Liver (tissue), 9 donors: ENCODE measurements around the gene PCDHGB4. TPM values are rescaled to one million over a fixed set of nuclear protein-coding genes. Genes with fewer than 3 reads are reported as not detected.
"Not testable (repeated sequence)": the region's sequence is repeated elsewhere in the genome, so short reads cannot be mapped to it uniquely, and the experiment has no call there.

Experiments used
- DNase-seq: peaks from one replicate; pipeline ENCODE4 v3.0.0-alpha.2; 2017; ENCODE audit warnings: low spot score
- H3K27ac ChIP-seq, 2 donors: one replicate each; pipeline ENCODE4 v1.7.0; 2013; ENCODE audit warnings: inconsistent platforms in 2 of 2, low read length in 2 of 2, control low read depth in 1 of 2, low read depth in 1 of 2, mild to moderate bottlenecking in 1 of 2
- H3K27me3 ChIP-seq, 4 donors: one replicate each; pipeline versions ENCODE4 v1.6.1 to v1.7.0; 2013; ENCODE audit warnings: low read length in 3 of 4, inconsistent platforms in 1 of 4, mild to moderate bottlenecking in 1 of 4, moderate library complexity in 1 of 4; ENCODE audit not compliant: control insufficient read depth in 4 of 4, insufficient read depth in 4 of 4
- H3K36me3 ChIP-seq, 4 donors: one replicate each; pipeline versions ENCODE4 v1.6.1 to v1.7.0; 2013; ENCODE audit warnings: low read length in 3 of 4, mild to moderate bottlenecking in 3 of 4, low read depth in 1 of 4, moderate library complexity in 1 of 4; ENCODE audit not compliant: control insufficient read depth in 4 of 4, insufficient read depth in 3 of 4
- H3K4me1 ChIP-seq, 4 donors: one replicate each; pipeline versions ENCODE4 v1.6.1 to v1.7.0; 2013; ENCODE audit warnings: low read length in 3 of 4, mild to moderate bottlenecking in 3 of 4, moderate library complexity in 1 of 4; ENCODE audit not compliant: control insufficient read depth in 4 of 4, insufficient read depth in 4 of 4
- H3K4me3 ChIP-seq, 3 donors: one replicate each; pipeline versions ENCODE4 v1.6.1 to v1.7.0; 2013; ENCODE audit warnings: low read length in 3 of 3, control low read depth in 1 of 3, low read depth in 1 of 3, mild to moderate bottlenecking in 1 of 3
- H3K9ac ChIP-seq, 2 donors: one replicate each; pipeline ENCODE4 v1.7.0; 2013; ENCODE audit warnings: low read length in 2 of 2, mild to moderate bottlenecking in 2 of 2, moderate library complexity in 2 of 2, control low read depth in 1 of 2, low read depth in 1 of 2
- H3K9me3 ChIP-seq, 4 donors: one replicate each; pipeline versions ENCODE4 v1.6.1 to v1.7.0; 2013; ENCODE audit warnings: low read length in 3 of 4; ENCODE audit not compliant: control insufficient read depth in 4 of 4
- ATF3 ChIP-seq: IDR thresholded peaks from 2 replicates; pipeline ENCODE4 v1.6.1; 2016; ENCODE audit warnings: antibody characterized with exemption
- CTCF ChIP-seq: fragments of 150-350 bp; IDR thresholded peaks from 2 replicates; pipeline ENCODE4 v1.5.1; 2017; ENCODE audit warnings: improper control_type of control experiment, low read depth, low read length; ENCODE audit not compliant: missing input control
- EGR1 ChIP-seq, 2 donors: IDR thresholded peaks; 2 replicates each; pipeline ENCODE4 v1.6.1; 2016 to 2018; ENCODE audit warnings: antibody characterized with exemption in 2 of 2, low read depth in 2 of 2
- FOXA1 ChIP-seq: IDR thresholded peaks from 2 replicates; pipeline ENCODE4 v1.6.1; 2016; ENCODE audit warnings: antibody characterized with exemption
- FOXA2 ChIP-seq: IDR thresholded peaks from 2 replicates; pipeline ENCODE4 v1.6.1; 2016; ENCODE audit warnings: antibody characterized with exemption
- GABPA ChIP-seq, 2 donors: IDR thresholded peaks in 1 of 2; conservative IDR thresholded peaks in 1 of 2; 2 replicates each; pipeline ENCODE4 v1.6.1; 2016; ENCODE audit warnings: antibody characterized with exemption in 2 of 2, mild to moderate bottlenecking in 1 of 2, moderate library complexity in 1 of 2
- HNF4A ChIP-seq, 2 donors: conservative IDR thresholded peaks; 2 replicates each; pipeline ENCODE4 v1.6.1; 2016; ENCODE audit warnings: antibody characterized with exemption in 2 of 2, mild to moderate bottlenecking in 2 of 2
- NR2F2 ChIP-seq: IDR thresholded peaks from 2 replicates; pipeline ENCODE4 v1.6.1; 2016; ENCODE audit warnings: antibody characterized with exemption
- RAD21 ChIP-seq, 2 donors: IDR thresholded peaks; 2 replicates each; pipeline ENCODE4 v1.6.1; 2016; ENCODE audit warnings: antibody characterized with exemption in 2 of 2, mild to moderate bottlenecking in 2 of 2
- RXRA ChIP-seq, 2 donors: IDR thresholded peaks; 2 replicates each; pipeline ENCODE4 v1.6.1; 2017 to 2018; ENCODE audit warnings: antibody characterized with exemption in 2 of 2, mild to moderate bottlenecking in 1 of 2
- SP1 ChIP-seq: IDR thresholded peaks from 2 replicates; pipeline ENCODE4 v1.6.1; 2018; ENCODE audit warnings: antibody characterized with exemption, mild to moderate bottlenecking
- TAF1 ChIP-seq: conservative IDR thresholded peaks from 2 replicates; pipeline ENCODE4 v1.6.1; 2016; ENCODE audit warnings: antibody characterized with exemption, mild to moderate bottlenecking
- YY1 ChIP-seq: IDR thresholded peaks from 2 replicates; pipeline ENCODE4 v1.6.1; 2016; ENCODE audit warnings: antibody characterized with exemption, mild to moderate bottlenecking
- WGBS: extraction: QIAGEN DNeasy Blood & Tissue Kit; methylation state at CpG from one replicate; pipeline ENCODE4 v1.1.7; 2013; 5-methylcytosine and 5-hydroxymethylcytosine counted together
- polyA plus RNA-seq, 2 donors: library from polyadenylated mRNA; stranded (reverse) in 1 of 2; unstranded in 1 of 2; fragments of 200-250 nt in 1 of 2; fragments of >200 nt in 1 of 2; fragmentation: Nextera tagmentation in 1 of 2; extraction: Ambion mirVana in 1 of 2; gene quantifications; one replicate each; pipeline versions ENCODE4 v1.2.1 to v1.2.3, GENCODE V29; 2013 to 2015
- total RNA-seq, 2 donors: library from RNA; depleted of rRNA; stranded (reverse); fragments of >200 nt; gene quantifications; one replicate each; pipeline ENCODE4 v1.2.3, GENCODE V29; 2014
- TF ChIP-seq, protein P1 (sequence below): IDR thresholded peaks from 2 replicates; pipeline ENCODE4 v1.6.1; 2016; ENCODE audit warnings: antibody characterized with exemption
- TF ChIP-seq, protein P2 (sequence below): IDR thresholded peaks from 2 replicates; pipeline ENCODE4 v1.6.1; 2016; ENCODE audit warnings: antibody characterized with exemption, mild to moderate bottlenecking
- TF ChIP-seq, protein P3 (sequence below): IDR thresholded peaks from 2 replicates; pipeline ENCODE4 v1.6.1; 2016; ENCODE audit warnings: antibody characterized with exemption
- donor health status: healthy.
- donor health status: healthy.
- donor health status: healthy.
- donor health status: healthy.
- donor health status: healthy.

The PCDHGB4 gene
- total and polyA plus RNA-seq, 4 donors: 0.76 to 2.8 (median 1.6) TPM

DNA sequence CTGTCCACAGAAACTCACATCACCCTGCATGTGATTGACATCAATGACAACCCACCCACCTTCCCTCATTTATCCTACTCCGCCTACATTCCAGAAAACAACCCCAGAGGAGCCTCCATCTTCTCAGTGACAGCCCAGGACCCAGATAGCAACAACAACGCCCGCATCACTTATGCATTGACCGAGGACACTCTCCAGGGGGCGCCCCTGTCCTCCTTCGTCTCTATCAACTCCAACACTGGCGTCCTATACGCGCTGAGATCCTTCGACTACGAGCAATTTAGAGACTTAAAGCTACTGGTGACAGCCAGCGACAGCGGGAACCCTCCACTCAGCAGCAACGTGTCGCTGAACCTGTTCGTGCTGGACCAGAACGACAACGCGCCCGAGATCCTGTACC lies 42.2 kb upstream of the PCDHGB4 start:
- H3K4me1 ChIP-seq: no peaks in the 10 kb centered on the region
- no peak overlapping the region for H3K27ac ChIP-seq
- no peak for DNase-seq
- no peak overlapping the region for H3K9ac ChIP-seq
- peaks cover 26 to 74% (median 34%) of the 10 kb centered on the region in 4 donors for H3K9me3 ChIP-seq
- H3K4me3 ChIP-seq: peak overlapping the region in 2 of 3 donors; percentile 18 to 36
- peaks cover 0 to 11% (median 4%) of the 10 kb centered on the region in 4 donors for H3K27me3 ChIP-seq
- WGBS: 28% methylated on average over 20 of the region's 20 CpGs
- peaks cover 0 to 2% (median 0%) of the 10 kb centered on the region in 4 donors for H3K36me3 ChIP-seq
- TF ChIP-seq FOXA2: no peak
- TF ChIP-seq HNF4A (conservative IDR thresholded peaks at IDR 0.05): no peak
- no peak for TF ChIP-seq ATF3
- no peak for TF ChIP-seq GABPA (IDR thresholded peaks at IDR 0.05 in 1 of 2, conservative IDR thresholded peaks at IDR 0.05 in 1 of 2)

DNA sequence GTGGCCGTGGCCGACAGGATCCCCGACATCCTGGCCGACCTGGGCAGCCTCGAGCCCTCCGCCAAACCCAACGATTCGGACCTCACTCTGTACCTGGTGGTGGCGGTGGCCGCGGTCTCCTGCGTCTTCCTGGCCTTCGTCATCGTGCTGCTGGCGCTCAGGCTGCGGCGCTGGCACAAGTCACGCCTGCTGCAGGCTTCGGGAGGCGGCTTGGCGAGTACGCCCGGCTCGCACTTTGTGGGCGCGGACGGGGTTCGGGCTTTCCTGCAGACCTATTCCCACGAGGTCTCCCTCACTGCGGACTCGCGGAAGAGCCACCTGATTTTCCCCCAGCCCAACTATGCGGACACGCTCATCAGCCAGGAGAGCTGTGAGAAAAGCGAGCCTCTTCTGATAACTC lies 41.5 kb upstream of the PCDHGB4 start:
- DNase-seq, H3K4me3 ChIP-seq, H3K4me1 ChIP-seq, H3K27ac ChIP-seq, H3K9ac ChIP-seq, H3K36me3 ChIP-seq: not testable (repeated sequence)
- H3K9me3 ChIP-seq: peaks cover 25 to 78% (median 37%) of the 10 kb centered on the region in 4 donors
- 40% methylated on average over 27 of the region's 35 CpGs for WGBS
- peaks cover 0 to 11% (median 3%) of the 10 kb centered on the region in 4 donors for H3K27me3 ChIP-seq

GRCh38 chr5:141349917-141350619 lies 37.4 kb upstream of the PCDHGB4 start, which contains the start of gene PCDHGB1:
TSS of gene PCDHGB1 (plus strand) at chr5:141350099. CDS start at chr5:141350261, 162 bp downstream.
- Histone ChIP-seq H3K4me1 (no peaks in the 10 kb centered on the region), H3K4me3 (peak within 1 kb of the TSS in 2 of 3 donors; percentile 20 to 41), H3K27ac (no peak within 1 kb of the TSS), H3K9me3 (peaks cover 25 to 60% (median 42%) of the 10 kb centered on the region in 4 donors), H3K36me3 (peaks cover 0 to 3% (median 0%) of the 10 kb centered on the region in 4 donors), H3K9ac (no peak within 1 kb of the TSS), H3K27me3 (peaks cover 0 to 3% (median 1%) of the 10 kb centered on the region in 4 donors)
- WGBS: 23% methylated on average over 29 of the region's 29 CpGs
- DNase-seq: no peak
- TF ChIP-seq CTCF (no peak), ATF3 (no peak), EGR1 (IDR thresholded peaks at IDR 0.05; ENCODE audit: low read depth in 2 of 2) (no peak), RXRA (IDR thresholded peaks at IDR 0.05) (no peak), TAF1 (no peak), FOXA1 (no peak), YY1 (no peak), NR2F2 (no peak), RAD21 (IDR thresholded peaks at IDR 0.05) (no peak), SP1 (no peak), HNF4A (conservative IDR thresholded peaks at IDR 0.05) (no peak), FOXA2 (no peak)
- TF ChIP-seq, protein P1, sequence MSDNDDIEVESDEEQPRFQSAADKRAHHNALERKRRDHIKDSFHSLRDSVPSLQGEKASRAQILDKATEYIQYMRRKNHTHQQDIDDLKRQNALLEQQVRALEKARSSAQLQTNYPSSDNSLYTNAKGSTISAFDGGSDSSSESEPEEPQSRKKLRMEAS: no peak
- TF ChIP-seq, protein P2, sequence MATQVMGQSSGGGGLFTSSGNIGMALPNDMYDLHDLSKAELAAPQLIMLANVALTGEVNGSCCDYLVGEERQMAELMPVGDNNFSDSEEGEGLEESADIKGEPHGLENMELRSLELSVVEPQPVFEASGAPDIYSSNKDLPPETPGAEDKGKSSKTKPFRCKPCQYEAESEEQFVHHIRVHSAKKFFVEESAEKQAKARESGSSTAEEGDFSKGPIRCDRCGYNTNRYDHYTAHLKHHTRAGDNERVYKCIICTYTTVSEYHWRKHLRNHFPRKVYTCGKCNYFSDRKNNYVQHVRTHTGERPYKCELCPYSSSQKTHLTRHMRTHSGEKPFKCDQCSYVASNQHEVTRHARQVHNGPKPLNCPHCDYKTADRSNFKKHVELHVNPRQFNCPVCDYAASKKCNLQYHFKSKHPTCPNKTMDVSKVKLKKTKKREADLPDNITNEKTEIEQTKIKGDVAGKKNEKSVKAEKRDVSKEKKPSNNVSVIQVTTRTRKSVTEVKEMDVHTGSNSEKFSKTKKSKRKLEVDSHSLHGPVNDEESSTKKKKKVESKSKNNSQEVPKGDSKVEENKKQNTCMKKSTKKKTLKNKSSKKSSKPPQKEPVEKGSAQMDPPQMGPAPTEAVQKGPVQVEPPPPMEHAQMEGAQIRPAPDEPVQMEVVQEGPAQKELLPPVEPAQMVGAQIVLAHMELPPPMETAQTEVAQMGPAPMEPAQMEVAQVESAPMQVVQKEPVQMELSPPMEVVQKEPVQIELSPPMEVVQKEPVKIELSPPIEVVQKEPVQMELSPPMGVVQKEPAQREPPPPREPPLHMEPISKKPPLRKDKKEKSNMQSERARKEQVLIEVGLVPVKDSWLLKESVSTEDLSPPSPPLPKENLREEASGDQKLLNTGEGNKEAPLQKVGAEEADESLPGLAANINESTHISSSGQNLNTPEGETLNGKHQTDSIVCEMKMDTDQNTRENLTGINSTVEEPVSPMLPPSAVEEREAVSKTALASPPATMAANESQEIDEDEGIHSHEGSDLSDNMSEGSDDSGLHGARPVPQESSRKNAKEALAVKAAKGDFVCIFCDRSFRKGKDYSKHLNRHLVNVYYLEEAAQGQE: no peak
- TF ChIP-seq, protein P3, sequence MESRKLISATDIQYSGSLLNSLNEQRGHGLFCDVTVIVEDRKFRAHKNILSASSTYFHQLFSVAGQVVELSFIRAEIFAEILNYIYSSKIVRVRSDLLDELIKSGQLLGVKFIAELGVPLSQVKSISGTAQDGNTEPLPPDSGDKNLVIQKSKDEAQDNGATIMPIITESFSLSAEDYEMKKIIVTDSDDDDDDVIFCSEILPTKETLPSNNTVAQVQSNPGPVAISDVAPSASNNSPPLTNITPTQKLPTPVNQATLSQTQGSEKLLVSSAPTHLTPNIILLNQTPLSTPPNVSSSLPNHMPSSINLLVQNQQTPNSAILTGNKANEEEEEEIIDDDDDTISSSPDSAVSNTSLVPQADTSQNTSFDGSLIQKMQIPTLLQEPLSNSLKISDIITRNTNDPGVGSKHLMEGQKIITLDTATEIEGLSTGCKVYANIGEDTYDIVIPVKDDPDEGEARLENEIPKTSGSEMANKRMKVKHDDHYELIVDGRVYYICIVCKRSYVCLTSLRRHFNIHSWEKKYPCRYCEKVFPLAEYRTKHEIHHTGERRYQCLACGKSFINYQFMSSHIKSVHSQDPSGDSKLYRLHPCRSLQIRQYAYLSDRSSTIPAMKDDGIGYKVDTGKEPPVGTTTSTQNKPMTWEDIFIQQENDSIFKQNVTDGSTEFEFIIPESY: no peak
